ENCODE measurements around the gene SARDH. TPM values are rescaled to one million over a fixed set of nuclear protein-coding genes. Genes with fewer than 3 reads are reported as not detected.

SARDH gene
- total RNA-seq, 1 experiment from 2014 or later: 5.6 TPM

DNA sequence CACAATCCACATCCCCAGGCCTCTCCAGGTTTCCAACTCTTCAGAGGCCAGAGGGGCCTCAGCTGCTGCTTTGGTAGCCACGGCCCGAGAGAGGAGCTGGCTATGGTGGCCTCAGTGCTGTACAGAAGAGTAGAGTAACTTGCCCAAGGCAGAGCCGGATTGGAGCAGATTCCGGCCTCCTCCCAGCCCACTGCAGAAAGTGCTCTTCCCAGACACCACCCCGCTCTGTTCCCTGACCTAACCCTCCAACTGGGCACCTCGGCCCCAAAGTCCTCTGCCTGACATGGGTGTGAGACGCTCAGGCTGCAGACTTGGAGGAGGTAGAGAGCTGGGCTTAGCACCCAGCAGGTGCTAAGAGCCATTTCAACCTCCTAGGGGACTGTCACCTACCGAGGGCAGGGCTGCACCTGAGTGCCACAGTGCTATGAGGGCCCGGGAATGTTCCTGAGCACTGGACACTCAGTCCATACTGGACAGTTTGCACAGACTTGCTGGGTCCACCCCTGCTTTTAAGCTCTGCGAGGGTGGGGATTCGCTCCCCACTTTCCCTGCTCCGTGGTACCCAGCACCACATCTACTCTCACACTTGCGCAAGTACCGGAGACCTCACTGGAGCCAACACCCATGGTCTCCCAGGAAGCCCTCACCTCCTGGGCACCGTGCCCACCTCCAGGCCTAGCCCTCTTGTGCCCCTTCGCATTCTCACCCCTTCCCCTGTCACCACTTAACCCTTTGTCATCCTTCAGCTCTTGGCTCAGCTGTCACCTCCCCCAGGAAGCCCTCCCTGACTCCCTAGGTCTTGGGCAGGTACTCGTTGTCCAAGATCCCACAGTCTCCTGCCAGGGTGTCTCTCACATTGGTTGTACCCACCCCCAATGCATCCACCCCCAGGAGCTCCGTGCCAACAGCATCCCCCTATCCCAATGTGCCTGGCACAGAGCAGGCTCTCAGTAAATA, 52.2 kb downstream of the SARDH start:
- ChIA-PET POLR2A (no interaction called here), CTCF (no interaction called here), RAD21 (ENCODE audit: low non-redundant PET in 1 of 2, low total read pairs in 2 of 2, uncharacterized antibody in 2 of 2, unreplicated experiment in 2 of 2) (no interaction called here)
- no peaks in the 10 kb centered on the region for H3K9me2 ChIP-seq (ENCODE audit: insufficient read depth)
- no TSS peak for BruUV-seq (replicated peaks)
- no peak overlapping the region for H3K9ac ChIP-seq (ENCODE audit: low read length)
- no peak overlapping the region for H3K4me2 ChIP-seq (ENCODE audit: low read length)
- no peak overlapping the region for H3K4me3 ChIP-seq (replicated peaks in 1 of 2; ENCODE audit: low read depth in 1 of 2, low read length in 2 of 2)
- H3K27me3 ChIP-seq (ENCODE audit: insufficient read depth, low read length): no peaks in the 10 kb centered on the region
- H3K9me3 ChIP-seq (ENCODE audit: control insufficient read depth in 1 of 2, insufficient read depth in 1 of 2, low read depth in 1 of 2, low read length in 2 of 2): no peaks in the 10 kb centered on the region
- intact Hi-C loops (cut with micrococcal nuclease): no loop called here
- H4K20me1 ChIP-seq (ENCODE audit: insufficient read depth): no peaks in the 10 kb centered on the region
- no peak overlapping the region for H2AFZ ChIP-seq (ENCODE audit: low read depth, low read length, poor library complexity, severe bottlenecking)
- no peak for ATAC-seq
- no peak overlapping the region for H3K27ac ChIP-seq (ENCODE audit: low read depth, low read length)
- peaks cover 6 to 9% of the 10 kb centered on the region in 2 experiments; a peak in 2 of 4 replicates for H3K4me1 ChIP-seq (ENCODE audit: control insufficient read depth in 1 of 2, insufficient read depth in 2 of 2, low read length in 2 of 2)
- no peaks in the 10 kb centered on the region for H3K79me2 ChIP-seq (ENCODE audit: insufficient read depth, low read length)
- TF ChIP-seq EGR1 (IDR thresholded peaks at IDR 0.05; ENCODE audit: low read depth) (no peak), SIN3A (IDR thresholded peaks at IDR 0.05; ENCODE audit: low read depth) (no peak), SRF (IDR thresholded peaks at IDR 0.05; ENCODE audit: low read depth) (no peak), ZFX (IDR thresholded peaks at IDR 0.05) (no peak), POLR2AphosphoS5 (IDR thresholded peaks at IDR 0.05; ENCODE audit: low read depth, low read length) (no peak), TCF7L2 (IDR thresholded peaks at IDR 0.05; ENCODE audit: borderline replicate concordance, extremely low read depth, insufficient read depth, insufficient read length) (no peak), EZH2 (IDR thresholded peaks at IDR 0.05) (no peak)
- TF ChIP-seq, protein P1, sequence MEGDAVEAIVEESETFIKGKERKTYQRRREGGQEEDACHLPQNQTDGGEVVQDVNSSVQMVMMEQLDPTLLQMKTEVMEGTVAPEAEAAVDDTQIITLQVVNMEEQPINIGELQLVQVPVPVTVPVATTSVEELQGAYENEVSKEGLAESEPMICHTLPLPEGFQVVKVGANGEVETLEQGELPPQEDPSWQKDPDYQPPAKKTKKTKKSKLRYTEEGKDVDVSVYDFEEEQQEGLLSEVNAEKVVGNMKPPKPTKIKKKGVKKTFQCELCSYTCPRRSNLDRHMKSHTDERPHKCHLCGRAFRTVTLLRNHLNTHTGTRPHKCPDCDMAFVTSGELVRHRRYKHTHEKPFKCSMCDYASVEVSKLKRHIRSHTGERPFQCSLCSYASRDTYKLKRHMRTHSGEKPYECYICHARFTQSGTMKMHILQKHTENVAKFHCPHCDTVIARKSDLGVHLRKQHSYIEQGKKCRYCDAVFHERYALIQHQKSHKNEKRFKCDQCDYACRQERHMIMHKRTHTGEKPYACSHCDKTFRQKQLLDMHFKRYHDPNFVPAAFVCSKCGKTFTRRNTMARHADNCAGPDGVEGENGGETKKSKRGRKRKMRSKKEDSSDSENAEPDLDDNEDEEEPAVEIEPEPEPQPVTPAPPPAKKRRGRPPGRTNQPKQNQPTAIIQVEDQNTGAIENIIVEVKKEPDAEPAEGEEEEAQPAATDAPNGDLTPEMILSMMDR (IDR thresholded peaks at IDR 0.05 in 2 of 3, conservative IDR thresholded peaks at IDR 0.05 in 1 of 3; ENCODE audit: borderline replicate concordance in 1 of 3, insufficient read depth in 1 of 3, low read depth in 2 of 3, low read length in 2 of 3): no peak
- TF ChIP-seq, protein P2, sequence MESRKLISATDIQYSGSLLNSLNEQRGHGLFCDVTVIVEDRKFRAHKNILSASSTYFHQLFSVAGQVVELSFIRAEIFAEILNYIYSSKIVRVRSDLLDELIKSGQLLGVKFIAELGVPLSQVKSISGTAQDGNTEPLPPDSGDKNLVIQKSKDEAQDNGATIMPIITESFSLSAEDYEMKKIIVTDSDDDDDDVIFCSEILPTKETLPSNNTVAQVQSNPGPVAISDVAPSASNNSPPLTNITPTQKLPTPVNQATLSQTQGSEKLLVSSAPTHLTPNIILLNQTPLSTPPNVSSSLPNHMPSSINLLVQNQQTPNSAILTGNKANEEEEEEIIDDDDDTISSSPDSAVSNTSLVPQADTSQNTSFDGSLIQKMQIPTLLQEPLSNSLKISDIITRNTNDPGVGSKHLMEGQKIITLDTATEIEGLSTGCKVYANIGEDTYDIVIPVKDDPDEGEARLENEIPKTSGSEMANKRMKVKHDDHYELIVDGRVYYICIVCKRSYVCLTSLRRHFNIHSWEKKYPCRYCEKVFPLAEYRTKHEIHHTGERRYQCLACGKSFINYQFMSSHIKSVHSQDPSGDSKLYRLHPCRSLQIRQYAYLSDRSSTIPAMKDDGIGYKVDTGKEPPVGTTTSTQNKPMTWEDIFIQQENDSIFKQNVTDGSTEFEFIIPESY (IDR thresholded peaks at IDR 0.05; ENCODE audit: extremely low read depth, insufficient replicate concordance, low read length): no peak
- DNase-seq (ENCODE audit: low read depth, low spot score): no peak
- H3K36me3 ChIP-seq (ENCODE audit: control insufficient read depth in 1 of 2, insufficient read depth in 2 of 2, low read length in 2 of 2): no peaks in the 10 kb centered on the region

Measured in HCT116 (cell line).